IPS-18c (cell line): ENCODE data around the gene IQCF5.
"Not testable (repeated sequence)": the region's sequence is repeated elsewhere in the genome, so short reads cannot be mapped to it uniquely, and the experiment has no call there.

Source experiments
- H3K4me3 ChIP-seq: 2 replicates; pipeline ENCODE4 v1.7.0; 2013; ENCODE audit warnings: low read depth, mild to moderate bottlenecking, low read length, moderate library complexity; ENCODE audit not compliant: insufficient read depth
- H3K9me3 ChIP-seq: one replicate; pipeline ENCODE4 v1.6.1; 2013; ENCODE audit warnings: mild to moderate bottlenecking, low read length, moderate library complexity; ENCODE audit not compliant: control insufficient read depth, insufficient read depth

Gene IQCF5

GRCh38 chr3:51875501-51875900 lies at the start of gene IQCF5:
Gene IQCF5 (minus strand): TSS chr3:51875601. CDS start chr3:51875531, 70 bp downstream.
- Histone ChIP-seq H3K9me3 (no peaks in the 10 kb centered on the region), H3K4me3 (no peak within 1 kb of the TSS)

GRCh38 chr3:51921081-51921578 lies 45.7 kb upstream of the IQCF5 start:
- no peaks in the 10 kb centered on the region for H3K9me3 ChIP-seq
- H3K4me3 ChIP-seq = no peak overlapping the region

GRCh38 chr3:51916418-51916817 lies 41.0 kb upstream of the IQCF5 start:
- Histone ChIP-seq H3K9me3 (no peaks in the 10 kb centered on the region), H3K4me3 (no peak overlapping the region)

GRCh38 chr3:51908026-51908425 lies 32.6 kb upstream of the IQCF5 start:
- no peaks in the 10 kb centered on the region for H3K9me3 ChIP-seq
- no peak overlapping the region for H3K4me3 ChIP-seq

- no peak overlapping the region for H3K4me3 ChIP-seq
These were observed 28.8 kb upstream of the IQCF5 start for GRCh38 chr3:51904034-51904823.

GRCh38 chr3:51902361-51902760 lies 27.0 kb upstream of the IQCF5 start:
- not testable (repeated sequence) for H3K9me3 ChIP-seq, H3K4me3 ChIP-seq

More at GRCh38 chr3:51904034-51904823, 28.8 kb upstream of the IQCF5 start:
- H3K9me3 ChIP-seq = no peaks in the 10 kb centered on the region

GRCh38 chr3:51900043-51900442 lies 24.6 kb upstream of the IQCF5 start:
- not testable (repeated sequence) for H3K9me3 ChIP-seq, H3K4me3 ChIP-seq

- Histone ChIP-seq H3K9me3 (no peaks in the 10 kb centered on the region), H3K4me3 (no peak overlapping the region)
These were observed 22.0 kb upstream of the IQCF5 start for GRCh38 chr3:51897391-51897790.

- no peak overlapping the region for H3K4me3 ChIP-seq
- no peaks in the 10 kb centered on the region for H3K9me3 ChIP-seq
These were observed 21.4 kb upstream of the IQCF5 start for GRCh38 chr3:51896607-51897305.

- H3K4me3 ChIP-seq = no peak overlapping the region
- no peaks in the 10 kb centered on the region for H3K9me3 ChIP-seq
These were observed 19.5 kb upstream of the IQCF5 start for GRCh38 chr3:51894939-51895338.

- no peaks in the 10 kb centered on the region for H3K9me3 ChIP-seq
- H3K4me3 ChIP-seq = no peak overlapping the region
These were observed 19.0 kb upstream of the IQCF5 start for GRCh38 chr3:51894391-51894790.

- H3K4me3 ChIP-seq = no peak overlapping the region
These were observed 16.0 kb upstream of the IQCF5 start for GRCh38 chr3:51891242-51892039.

GRCh38 chr3:51888463-51889105 lies 13.2 kb upstream of the IQCF5 start:
- Histone ChIP-seq H3K9me3 (no peaks in the 10 kb centered on the region), H3K4me3 (no peak overlapping the region)

More at GRCh38 chr3:51891242-51892039, 16.0 kb upstream of the IQCF5 start:
- H3K9me3 ChIP-seq = no peaks in the 10 kb centered on the region

GRCh38 chr3:51887620-51888019 lies 12.2 kb upstream of the IQCF5 start:
- no peak overlapping the region for H3K4me3 ChIP-seq
- H3K9me3 ChIP-seq = no peaks in the 10 kb centered on the region

- H3K9me3 ChIP-seq = no peaks in the 10 kb centered on the region
- no peak overlapping the region for H3K4me3 ChIP-seq
These were observed 11.0 kb upstream of the IQCF5 start for GRCh38 chr3:51886447-51886846.

- H3K4me3 ChIP-seq = no peak overlapping the region
- H3K9me3 ChIP-seq = no peaks in the 10 kb centered on the region
These were observed 4.5 kb upstream of the IQCF5 start for GRCh38 chr3:51879937-51880336.

GRCh38 chr3:51876186-51876585 lies 785 bp upstream of the IQCF5 start:
- Histone ChIP-seq H3K9me3 (no peaks in the 10 kb centered on the region), H3K4me3 (no peak overlapping the region)
